Esophagus squamous epithelium (tissue), 4 donors: ENCODE results near the gene PFKFB3.

Experiments
- CTCF ChIP-seq, 6 experiments: fragments of 450-650 bp in 4 of 6; fragments of 200-600 bp in 2 of 6; sonication (generic) in 2 of 6; IDR thresholded peaks; one replicate each; pipeline ENCODE4 v1.5.1; 2016 to 2019; ENCODE audit warnings: antibody characterized with exemption in 6 of 6, mild to moderate bottlenecking in 4 of 6, moderate library complexity in 4 of 6
- POLR2A ChIP-seq, 4 donors: fragments of 450-650 bp; IDR thresholded peaks; one replicate each; pipeline ENCODE4 v1.6.1; 2017; ENCODE audit warnings: antibody characterized with exemption in 4 of 4, mild to moderate bottlenecking in 4 of 4, moderate library complexity in 3 of 4

- no peak for TF ChIP-seq POLR2A (IDR thresholded peaks at IDR 0.05)
- TF ChIP-seq CTCF (IDR thresholded peaks at IDR 0.05), result no peak
Measured at GRCh38 chr10:6249698-6250097, 47.0 kb downstream of the PFKFB3 start.
